ENCODE data around the gene GPR146.

Gene GPR146

GRCh38 chr7:1092806-1093501, 48.6 kb downstream of the GPR146 start:
- no peak for DNase-seq (ENCODE audit: low read depth)

- DNase-seq (ENCODE audit: low read depth): no peak
These were observed 49.1 kb downstream of the GPR146 start for GRCh38 chr7:1093502-1093843.

- no peak for DNase-seq (ENCODE audit: low read depth)
These were observed 49.7 kb downstream of the GPR146 start for GRCh38 chr7:1093916-1094508.

DNA sequence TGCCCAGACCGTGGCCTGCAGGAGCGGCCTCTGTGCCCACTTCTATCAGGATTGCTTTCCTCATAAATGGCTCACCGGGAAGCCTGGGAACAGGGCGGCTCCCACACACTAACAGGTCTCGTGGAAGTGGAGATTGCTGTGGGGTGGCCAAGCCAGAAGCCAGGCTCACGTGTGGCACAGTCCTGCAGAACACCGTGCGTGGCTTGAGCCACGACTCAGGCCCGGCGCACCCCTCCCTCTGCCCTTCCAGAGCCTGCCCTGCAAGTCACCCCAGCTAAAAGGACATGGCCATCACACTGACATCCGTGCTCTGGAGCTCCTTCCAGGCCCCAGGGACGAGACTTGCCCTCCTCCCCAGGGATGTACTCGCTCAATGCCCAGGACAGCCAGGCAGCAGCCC, 50.5 kb downstream of the GPR146 start:
- DNase-seq (ENCODE audit: low read depth): no peak

GRCh38 chr7:1095621-1096155, 51.3 kb downstream of the GPR146 start:
- DNase-seq (ENCODE audit: low read depth): no peak

- DNase-seq (ENCODE audit: low read depth): no peak
These were observed 52.1 kb downstream of the GPR146 start for GRCh38 chr7:1096156-1097119.

- DNase-seq (ENCODE audit: low read depth): no peak
These were observed 52.8 kb downstream of the GPR146 start for GRCh38 chr7:1097120-1097504.

GRCh38 chr7:1098243-1099153, 54.2 kb downstream of the GPR146 start:
- no peak for DNase-seq (ENCODE audit: low read depth)

DNA sequence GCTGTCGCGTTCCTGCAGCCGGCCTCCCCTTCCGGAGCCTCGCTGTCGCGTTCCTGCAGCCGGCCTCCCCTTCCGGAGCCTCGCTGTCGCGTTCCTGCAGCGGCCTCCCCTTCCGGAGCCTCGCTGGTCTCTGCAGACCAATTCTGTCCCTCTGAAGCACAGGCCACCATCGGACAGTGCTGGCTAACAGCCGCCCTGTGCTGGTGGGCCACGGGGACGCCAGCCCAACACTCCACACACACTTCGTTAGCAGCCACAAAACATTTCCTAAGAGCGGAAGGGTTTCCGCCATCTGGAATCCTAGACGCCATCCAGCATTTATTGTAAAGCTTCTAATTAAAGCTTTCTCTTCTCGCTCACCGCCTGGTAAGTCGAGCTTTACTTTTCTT, 54.8 kb downstream of the GPR146 start:
- no peak for DNase-seq (ENCODE audit: low read depth)

- DNase-seq (ENCODE audit: low read depth): no peak
These were observed 55.3 kb downstream of the GPR146 start for GRCh38 chr7:1099637-1100036.

DNA sequence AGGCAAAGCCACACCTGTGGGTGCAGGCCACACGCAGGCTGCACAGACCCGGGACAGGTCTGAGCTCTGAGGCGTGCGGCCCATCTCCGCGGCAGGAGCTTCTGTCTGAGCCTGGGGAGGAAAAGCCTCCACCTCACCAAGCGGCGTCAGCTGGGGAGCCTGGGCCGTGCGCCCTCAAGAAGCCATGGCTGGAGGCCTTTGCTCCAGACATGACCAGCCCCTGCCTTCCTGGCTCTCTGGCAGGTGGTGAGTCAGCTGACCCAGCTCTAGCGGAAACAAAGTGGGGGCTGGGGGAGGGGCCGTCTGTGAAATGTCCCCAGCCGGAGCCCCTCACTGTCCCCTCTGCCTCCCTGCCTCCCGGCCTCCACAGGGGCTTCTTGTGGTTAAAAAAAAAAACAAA, 56.0 kb downstream of the GPR146 start:
- no peak for DNase-seq (ENCODE audit: low read depth)

- no peak for DNase-seq (ENCODE audit: low read depth)
These were observed 56.7 kb downstream of the GPR146 start for GRCh38 chr7:1100834-1101562.

- no peak for DNase-seq (ENCODE audit: low read depth)
These were observed 57.5 kb downstream of the GPR146 start for GRCh38 chr7:1101563-1102431.

DNA sequence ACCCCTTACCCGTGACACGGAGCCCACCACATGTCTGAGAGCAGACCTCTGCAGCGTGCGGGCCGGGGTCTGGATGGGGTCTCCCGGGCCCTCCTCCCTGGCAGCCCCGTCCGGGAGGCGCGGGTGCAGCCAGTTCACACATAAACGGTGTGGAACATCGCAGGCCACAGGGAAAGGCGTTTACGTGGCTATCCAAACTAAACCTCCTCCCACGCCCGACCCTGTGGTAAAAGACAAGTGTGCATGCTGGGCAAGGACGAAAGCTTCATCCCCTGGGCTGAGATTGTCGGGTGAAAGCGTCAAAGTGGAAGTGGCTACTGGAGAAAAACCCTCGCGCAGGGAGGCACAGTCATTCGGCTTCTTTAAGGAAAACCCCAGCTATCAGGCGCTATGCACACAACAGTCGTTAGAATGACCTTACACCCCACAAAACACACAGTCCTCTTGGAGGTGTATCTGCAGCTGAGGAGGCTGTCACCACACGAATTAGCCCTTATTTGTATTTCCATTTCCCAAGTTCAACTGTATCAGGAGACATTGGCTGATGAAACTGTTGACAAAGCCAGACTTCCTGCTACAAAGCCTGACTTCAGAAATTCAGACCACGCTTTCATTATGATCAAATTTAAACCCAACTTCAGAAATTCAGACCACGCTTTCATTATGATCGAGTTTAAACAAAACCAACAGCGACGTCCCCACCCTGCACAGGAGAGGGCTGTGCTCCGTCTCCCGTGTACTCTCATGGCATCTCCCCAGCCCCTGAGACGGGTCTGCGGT, 58.9 kb downstream of the GPR146 start:
- DNase-seq (ENCODE audit: low read depth): no peak

DNA sequence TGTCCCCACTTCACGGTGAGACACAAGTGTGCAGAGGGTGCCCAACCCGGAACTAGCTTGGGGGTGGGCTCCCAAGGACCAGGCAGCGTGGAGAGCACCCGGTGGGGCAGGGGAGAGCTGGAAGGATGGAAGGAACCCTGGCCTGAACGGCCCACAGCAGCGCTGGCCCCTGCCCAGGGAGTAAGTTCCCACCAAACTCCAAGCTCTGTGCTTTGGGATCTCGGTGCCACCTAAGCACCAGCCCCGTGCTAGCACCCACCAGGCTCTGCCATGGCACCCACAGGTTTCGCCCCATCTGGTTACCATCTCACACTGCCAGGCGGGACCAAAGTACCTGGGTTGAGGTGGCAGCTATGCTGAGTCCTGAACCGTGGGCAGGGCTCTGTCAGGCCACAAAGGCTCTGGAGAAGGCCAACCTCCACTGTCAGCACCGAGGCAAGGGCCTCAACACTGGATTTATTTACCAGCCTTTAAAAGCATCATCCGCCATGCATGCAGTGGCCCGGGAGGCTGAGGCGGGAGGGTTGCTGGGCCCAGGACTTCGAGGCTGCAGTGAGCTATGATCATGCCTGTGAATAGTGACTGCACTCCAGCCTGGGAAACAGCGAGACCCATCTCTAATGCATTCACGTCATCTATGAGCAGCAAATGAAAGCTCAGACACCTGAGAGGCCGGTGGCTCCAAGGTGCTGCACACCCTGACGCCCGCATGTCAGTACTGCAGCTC, 59.6 kb downstream of the GPR146 start:
- DNase-seq (ENCODE audit: low read depth): no peak

DNA sequence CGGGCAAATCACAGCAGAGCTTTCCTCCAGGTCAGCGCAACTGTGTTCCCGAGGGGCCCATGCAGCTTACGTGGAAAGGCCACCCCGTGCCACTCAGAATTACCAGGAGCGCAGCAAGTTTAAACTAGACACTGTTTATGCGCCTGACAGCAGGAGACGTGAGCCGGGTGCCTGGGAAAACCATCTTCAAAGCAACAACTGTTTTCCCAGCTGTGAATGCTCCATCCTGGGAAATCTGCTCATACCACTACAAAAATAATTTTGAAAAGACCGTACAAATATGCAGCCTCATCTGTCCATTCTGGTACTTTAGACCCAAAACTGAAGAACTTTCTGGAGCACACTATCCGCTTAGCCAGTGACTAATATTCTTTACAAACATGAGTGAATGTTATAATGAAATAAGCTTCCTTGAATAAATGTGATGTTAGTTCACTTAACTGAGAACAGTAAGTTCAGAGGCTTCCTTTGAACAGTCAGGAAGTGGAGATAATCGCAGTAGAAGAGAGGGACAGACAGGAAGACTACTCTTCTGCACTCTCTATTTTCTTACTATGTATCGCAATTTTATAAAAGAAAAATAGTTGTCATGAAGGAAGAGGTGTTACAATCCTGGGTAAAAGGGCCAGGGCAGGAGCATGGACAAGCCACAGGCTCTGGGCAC, 60.3 kb downstream of the GPR146 start:
- DNase-seq (ENCODE audit: low read depth): no peak

DNA sequence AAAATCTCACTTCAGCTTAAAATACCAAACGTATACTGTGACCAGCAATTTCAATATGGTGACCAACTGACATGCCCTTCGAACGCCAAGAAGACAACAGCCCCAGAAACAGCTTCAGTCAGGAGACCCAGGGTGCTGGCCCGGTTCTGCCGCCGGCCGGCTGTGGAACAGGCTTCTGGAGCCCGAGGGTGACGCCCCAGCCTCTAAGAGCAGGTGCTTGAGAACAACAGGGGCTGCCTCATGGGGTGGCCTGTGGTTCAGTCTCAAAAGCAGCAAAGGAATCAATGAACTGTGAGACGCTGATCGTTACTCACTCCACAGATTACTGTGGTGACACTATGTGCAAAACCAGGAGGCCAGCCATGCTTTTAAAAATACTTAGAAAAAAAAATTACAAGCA, 60.8 kb downstream of the GPR146 start:
- no peak for DNase-seq (ENCODE audit: low read depth)
